IPS DF 19.7 (cell line): ENCODE results near the gene CAPN12.

Experiments
- DNase-seq: peaks from one replicate; pipeline ENCODE4 v3.0.0-alpha.2; 2013; ENCODE audit warnings: low read depth, low spot score

Gene CAPN12

GRCh38 chr19:38726761-38727301 is 17.4 kb downstream of the CAPN12 start:
- no peak for DNase-seq

GRCh38 chr19:38726284-38726673 is 18.0 kb downstream of the CAPN12 start:
- DNase-seq: no peak

DNA sequence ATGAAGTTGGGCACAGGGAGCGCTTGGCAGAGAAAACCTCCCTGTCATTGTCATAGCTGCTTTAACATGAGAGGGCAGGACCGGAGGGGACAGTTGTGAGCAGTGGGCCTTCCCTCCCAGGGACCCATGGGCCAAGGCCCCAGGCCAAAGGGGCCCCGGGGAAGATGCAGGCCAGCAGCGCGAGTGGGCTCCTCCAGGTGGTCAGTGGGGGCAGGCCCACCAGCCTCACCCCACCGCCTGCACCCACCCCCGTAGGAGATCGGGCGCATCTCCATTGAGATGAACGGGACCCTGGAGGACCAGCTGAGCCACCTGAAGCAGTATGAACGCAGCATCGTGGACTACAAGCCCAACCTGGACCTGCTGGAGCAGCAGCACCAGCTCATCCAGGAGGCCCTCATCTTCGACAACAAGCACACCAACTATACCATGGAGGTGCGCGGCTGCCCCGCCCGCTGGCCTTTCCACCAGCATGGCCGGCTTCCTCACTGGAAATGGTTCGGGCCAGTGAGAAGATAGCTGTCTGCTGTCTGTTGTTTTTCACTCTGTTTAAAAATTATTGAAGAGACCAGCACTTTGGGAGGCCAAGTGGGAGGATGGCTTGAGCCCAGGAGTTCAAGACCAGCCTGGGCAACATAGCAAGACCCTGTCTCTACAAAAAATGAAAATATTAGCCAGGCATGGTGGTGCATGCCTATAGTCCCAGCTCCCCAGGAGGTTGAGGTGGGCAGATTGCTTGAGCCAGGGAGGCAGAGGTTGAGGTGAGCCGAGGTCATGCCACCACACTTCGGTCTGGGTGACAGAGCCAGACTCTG is 18.6 kb downstream of the CAPN12 start:
- DNase-seq: no peak

GRCh38 chr19:38723990-38724854 is 20.1 kb downstream of the CAPN12 start:
- no peak for DNase-seq

DNA sequence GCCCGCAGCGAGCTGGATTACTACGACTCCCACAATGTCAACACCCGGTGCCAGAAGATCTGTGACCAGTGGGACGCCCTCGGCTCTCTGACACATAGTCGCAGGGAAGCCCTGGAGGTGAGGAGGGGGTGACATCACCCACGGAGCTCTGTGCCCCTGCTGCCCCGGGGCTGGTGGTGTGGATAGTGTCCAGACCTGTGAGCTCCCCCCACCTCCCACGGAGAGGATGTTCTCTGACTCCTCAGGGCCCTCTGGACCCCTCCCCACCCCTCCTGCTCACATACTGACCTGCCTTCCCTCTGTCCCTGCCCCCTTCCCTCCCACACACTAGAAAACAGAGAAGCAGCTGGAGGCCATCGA is 20.7 kb downstream of the CAPN12 start:
- DNase-seq: no peak

- DNase-seq: no peak
Observed at GRCh38 chr19:38722947-38723605, 21.2 kb downstream of the CAPN12 start.

- no peak for DNase-seq
Observed at GRCh38 chr19:38721979-38722773, 22.1 kb downstream of the CAPN12 start.

GRCh38 chr19:38721496-38721895 is 22.8 kb downstream of the CAPN12 start:
- no peak for DNase-seq

DNA sequence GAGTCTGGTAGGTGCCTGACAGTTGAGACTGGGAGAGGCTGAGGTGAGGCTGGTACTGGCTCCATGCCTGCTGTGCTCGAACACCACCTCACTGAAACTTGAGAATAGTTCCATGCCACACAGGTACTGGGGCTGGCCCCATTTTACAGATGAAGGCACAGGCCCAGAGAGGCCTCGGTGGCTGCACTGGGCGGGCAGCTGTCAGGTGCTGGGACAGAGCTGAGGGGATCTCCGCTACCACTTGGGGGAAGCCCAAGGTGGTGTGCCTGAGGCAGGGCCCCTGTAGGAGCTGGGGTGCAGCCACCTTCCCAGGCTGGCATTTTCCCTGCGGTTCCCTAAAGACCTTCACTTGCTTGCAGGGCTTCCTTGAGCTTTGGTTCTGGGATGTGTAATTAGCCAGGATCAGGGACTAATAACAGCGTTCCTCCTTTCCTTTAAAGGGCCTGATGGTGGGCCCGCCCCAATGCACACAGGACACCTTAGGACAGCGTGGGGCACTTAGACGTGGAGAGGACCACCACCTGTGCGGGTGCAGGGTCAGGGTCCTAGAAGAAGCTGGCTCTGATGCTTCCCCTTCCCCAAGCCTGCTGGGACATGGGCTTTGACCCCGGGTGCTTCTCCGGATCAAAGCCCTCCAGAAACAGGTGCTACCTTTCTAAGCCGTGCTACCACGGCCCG is 23.6 kb downstream of the CAPN12 start:
- DNase-seq: no peak

DNA sequence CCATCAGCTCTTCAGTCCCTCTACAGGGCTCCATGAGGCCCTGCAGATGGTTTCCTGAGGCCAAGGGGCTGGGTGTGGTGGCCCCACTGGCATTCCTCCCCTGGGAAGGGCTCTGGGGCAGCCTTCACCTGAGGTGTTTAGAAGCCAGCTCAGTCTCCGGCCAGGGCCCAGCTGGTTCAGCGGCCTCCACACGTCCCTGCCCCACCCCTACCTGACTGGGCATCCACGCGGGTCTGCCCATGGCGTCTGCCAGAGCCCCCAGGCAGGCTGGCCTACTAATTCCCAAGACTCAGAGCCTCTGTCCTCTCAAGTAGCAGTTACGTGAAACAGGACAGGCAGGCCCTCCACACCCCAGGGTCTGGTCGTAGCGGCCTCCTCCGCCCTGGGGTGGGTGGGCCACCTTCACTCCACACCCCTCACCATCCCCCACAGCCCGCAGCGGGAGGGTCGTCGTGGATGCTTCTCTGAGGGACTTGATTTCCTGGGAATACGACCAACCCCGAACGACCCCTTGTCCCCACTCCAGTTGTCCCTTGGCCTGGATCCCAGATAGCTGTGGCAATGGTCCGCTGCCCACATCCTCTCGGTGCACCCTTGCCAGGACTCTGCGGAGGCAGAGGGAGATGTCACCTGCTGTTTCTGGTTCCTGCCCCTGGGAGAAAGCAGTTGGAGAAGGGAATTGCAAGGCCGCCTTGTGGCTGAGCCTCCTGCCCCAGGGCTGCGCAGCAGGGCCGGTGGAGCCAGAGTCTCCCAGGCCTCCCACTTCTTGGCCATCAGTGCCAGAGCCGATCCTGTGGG is 24.3 kb downstream of the CAPN12 start:
- no peak for DNase-seq

DNA sequence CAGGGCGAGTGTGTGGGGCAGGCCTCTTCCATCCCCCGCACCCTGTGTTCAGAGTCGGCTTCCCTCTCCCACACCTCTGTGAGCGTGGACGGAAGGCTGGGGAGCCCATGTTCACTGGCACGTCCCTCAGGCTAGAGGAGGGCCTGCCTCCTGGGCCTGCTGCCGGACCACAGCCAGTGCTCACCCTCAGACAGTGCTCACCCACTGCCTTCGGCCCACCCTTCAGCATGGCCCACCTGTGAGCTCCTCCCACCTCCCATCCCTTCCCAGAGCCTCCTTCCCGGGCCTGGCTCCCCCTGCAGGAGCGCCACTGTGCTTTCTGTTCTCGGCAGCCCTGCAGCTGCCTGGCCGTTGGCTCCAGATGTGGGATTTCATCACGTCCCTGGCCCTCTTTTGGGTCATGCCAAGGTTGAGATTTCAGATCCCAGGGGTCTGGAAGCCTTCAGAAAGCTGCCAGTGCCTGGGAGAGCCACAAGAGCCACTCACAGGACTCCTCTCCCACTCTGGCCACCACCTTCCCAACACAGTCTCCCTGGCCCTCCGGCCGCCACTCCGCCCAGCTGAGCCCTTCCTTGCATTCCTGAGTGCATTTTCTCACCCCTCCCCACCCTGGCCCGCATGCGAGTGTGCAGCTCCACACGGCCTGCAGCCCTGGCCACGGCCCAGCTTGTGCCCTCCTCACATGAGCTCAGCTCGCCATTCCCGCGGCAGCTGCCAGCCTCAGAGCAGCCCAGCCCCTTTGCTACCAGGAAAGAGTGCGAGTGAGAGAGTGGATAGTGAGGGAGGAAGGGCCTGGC is 25.3 kb downstream of the CAPN12 start:
- no peak for DNase-seq

DNA sequence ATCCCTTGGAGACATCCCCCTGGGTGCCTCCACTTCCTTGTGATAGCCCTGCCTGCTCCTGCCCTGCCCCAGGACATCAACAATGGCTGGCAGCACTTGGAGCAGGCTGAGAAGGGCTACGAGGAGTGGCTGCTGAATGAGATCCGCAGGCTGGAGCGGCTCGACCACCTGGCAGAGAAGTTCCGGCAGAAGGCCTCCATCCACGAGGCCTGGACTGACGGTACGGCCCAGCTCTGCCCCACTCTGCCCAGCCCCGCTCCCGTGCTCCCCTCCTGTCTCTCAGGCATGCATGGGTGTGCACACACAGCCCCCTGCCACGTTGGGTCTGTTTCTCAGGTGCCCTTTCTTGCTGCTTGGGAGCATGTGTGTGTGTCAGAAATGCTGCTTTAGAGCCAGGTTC is 26.4 kb downstream of the CAPN12 start:
- no peak for DNase-seq

DNA sequence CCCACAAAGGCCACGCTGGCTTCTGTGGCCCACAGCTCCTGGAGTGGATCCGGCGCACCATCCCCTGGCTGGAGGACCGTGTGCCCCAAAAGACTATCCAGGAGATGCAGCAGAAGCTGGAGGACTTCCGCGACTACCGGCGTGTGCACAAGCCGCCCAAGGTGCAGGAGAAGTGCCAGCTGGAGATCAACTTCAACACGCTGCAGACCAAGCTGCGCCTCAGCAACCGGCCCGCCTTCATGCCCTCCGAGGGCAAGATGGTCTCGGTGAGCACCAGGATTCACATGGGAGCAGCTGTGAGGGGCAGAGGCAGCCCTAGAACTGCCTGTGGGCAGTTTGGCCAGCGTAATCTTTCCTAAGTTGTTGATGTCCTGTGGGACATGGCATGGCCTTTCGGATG is 27.2 kb downstream of the CAPN12 start:
- DNase-seq: no peak

- no peak for DNase-seq
Observed at GRCh38 chr19:38715555-38715954, 28.7 kb downstream of the CAPN12 start.

GRCh38 chr19:38714354-38714778 is 29.9 kb downstream of the CAPN12 start:
- DNase-seq: no peak

GRCh38 chr19:38713865-38714264 is 30.4 kb downstream of the CAPN12 start:
- no peak for DNase-seq

DNA sequence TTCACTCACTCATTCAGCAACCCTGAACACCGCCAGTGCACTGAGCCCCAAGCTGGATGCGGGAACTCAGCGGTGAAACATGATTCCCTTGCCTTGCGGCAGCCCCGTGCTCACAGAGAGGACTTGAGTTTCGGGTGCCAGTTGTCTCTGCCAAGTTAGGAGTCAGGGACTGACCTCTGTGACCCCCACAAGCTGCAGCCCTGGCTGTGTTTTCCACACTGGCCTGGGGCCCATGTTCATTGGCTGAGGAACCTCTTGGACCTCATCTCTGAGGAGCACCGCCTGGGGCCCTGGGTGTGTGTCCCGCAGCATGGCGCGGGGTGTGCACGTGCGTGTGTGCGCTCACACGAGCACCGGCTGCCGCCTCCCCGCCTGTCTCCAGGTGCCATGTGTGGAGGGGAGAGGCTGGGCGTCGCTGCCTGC is 31.0 kb downstream of the CAPN12 start:
- DNase-seq: no peak

DNA sequence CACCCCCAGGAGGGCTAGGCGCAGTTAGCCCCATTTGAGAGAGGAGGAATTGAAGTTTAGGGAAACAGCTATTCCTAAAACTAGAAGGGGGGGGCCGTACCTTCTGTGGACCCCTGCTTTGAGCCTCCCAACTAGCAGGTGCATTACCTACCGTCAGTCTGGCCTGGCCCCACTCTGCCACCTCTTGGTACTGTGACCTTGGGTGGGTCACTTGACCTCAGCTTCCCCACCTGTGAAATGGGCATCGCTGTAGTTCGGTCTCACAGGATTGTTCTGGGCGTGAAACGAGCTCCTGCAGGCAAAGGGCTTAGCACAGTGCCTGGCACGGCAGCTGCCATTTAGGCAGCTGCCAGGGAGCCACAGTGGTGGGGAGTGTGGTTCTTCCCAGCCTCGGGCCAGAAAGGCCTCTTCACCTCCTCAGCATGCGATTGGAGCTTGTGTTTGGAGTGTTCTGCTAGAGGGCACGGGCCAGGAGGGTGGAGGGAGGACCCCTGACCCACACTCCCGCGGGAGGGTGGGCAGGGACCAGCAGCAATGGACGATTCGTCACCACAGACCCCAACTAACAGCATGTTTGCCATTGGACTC is 32.0 kb downstream of the CAPN12 start:
- DNase-seq: no peak

- no peak for DNase-seq
Observed at GRCh38 chr19:38711726-38712153, 32.5 kb downstream of the CAPN12 start.
